Measurements from ENCODE around the gene CETP.
"Not testable (repeated sequence)": the region's sequence is repeated elsewhere in the genome, so short reads cannot be mapped to it uniquely, and the experiment has no call there.

Gene CETP

GRCh38 chr16:56969769-56970168, 8.0 kb downstream of the CETP start:
- no peak overlapping the region for H3K4me3 ChIP-seq (replicated peaks; ENCODE audit: low read depth, low read length)
- DNase-seq (ENCODE audit: low read depth), result no peak
- no peak for TF ChIP-seq CTCF (IDR thresholded peaks at IDR 0.05; ENCODE audit: low read length, missing control alignments)

- no peak for DNase-seq (ENCODE audit: low read depth)
- H3K4me3 ChIP-seq (replicated peaks; ENCODE audit: low read depth, low read length), result no peak overlapping the region
- no peak for TF ChIP-seq CTCF (IDR thresholded peaks at IDR 0.05; ENCODE audit: low read length, missing control alignments)
Observed at GRCh38 chr16:56970934-56971767, 9.4 kb downstream of the CETP start.

GRCh38 chr16:56971768-56972043, 10.0 kb downstream of the CETP start:
- no peak for TF ChIP-seq CTCF (IDR thresholded peaks at IDR 0.05; ENCODE audit: low read length, missing control alignments)
- DNase-seq (ENCODE audit: low read depth), result no peak
- H3K4me3 ChIP-seq (replicated peaks; ENCODE audit: low read depth, low read length), result no peak overlapping the region

GRCh38 chr16:56972403-56973293, 10.9 kb downstream of the CETP start:
- no peak overlapping the region for H3K4me3 ChIP-seq (replicated peaks; ENCODE audit: low read depth, low read length)
- TF ChIP-seq CTCF (IDR thresholded peaks at IDR 0.05; ENCODE audit: low read length, missing control alignments), result no peak
- no peak for DNase-seq (ENCODE audit: low read depth)

- DNase-seq (ENCODE audit: low read depth), result no peak
- no peak overlapping the region for H3K4me3 ChIP-seq (replicated peaks; ENCODE audit: low read depth, low read length)
- no peak for TF ChIP-seq CTCF (IDR thresholded peaks at IDR 0.05; ENCODE audit: low read length, missing control alignments)
Observed at GRCh38 chr16:56973294-56973689, 11.5 kb downstream of the CETP start.

- DNase-seq (ENCODE audit: low read depth); H3K4me3 ChIP-seq (replicated peaks; ENCODE audit: low read depth, low read length): not testable (repeated sequence)
Observed at GRCh38 chr16:56973899-56974298, 12.1 kb downstream of the CETP start.

GRCh38 chr16:56974549-56975300, 13.0 kb downstream of the CETP start:
- no peak for DNase-seq (ENCODE audit: low read depth)
- no peak overlapping the region for H3K4me3 ChIP-seq (replicated peaks; ENCODE audit: low read depth, low read length)
- no peak for TF ChIP-seq CTCF (IDR thresholded peaks at IDR 0.05; ENCODE audit: low read length, missing control alignments)

Data from fibroblast of pulmonary artery (primary cell).